K562 (cell line): Measurements from ENCODE around the gene MARVELD1. TPM values are rescaled to one million over a fixed set of nuclear protein-coding genes. Genes with fewer than 3 reads are reported as not detected.
A peak's percentile ranks its signal among the peaks of the same experiment; 100 is the strongest.

Source experiments
- ETS2 ChIP-seq: IDR thresholded peaks from 2 replicates; pipeline ENCODE4 v1.6.1; 2016; ENCODE audit warnings: borderline replicate concordance, missing genetic modification characterization, mild to moderate bottlenecking, moderate library complexity, missing compliant biosample characterization; ENCODE audit not compliant: poor library complexity, severe bottlenecking
- ETV6 ChIP-seq, 3 experiments: fragments of 150-350 bp in 1 of 3; sonication (generic) in 1 of 3; formaldehyde crosslinking in 1 of 3; IDR thresholded peaks; 2 replicates each; pipeline versions ENCODE4 v1.6.1 to v1.8.0; 2014 to 2022; ENCODE audit warnings: borderline replicate concordance in 2 of 3, low read depth in 2 of 3, antibody characterized with exemption in 1 of 3, low read length in 1 of 3, mild to moderate bottlenecking in 1 of 3, missing genetic modification reagents in 1 of 3
- FOXP1 ChIP-seq: sonication (generic); formaldehyde crosslinking; IDR thresholded peaks from 2 replicates; pipeline ENCODE4 v1.8.0; 2022; ENCODE audit warnings: mild to moderate bottlenecking, missing genetic modification reagents
- KLF10 ChIP-seq: fragments of 250-450 bp; sonication (Bioruptor Pico); IDR thresholded peaks from 2 replicates; pipeline ENCODE4 v1.6.1; 2021; ENCODE audit warnings: matching md5 sums
- RBM22 ChIP-seq: fragments of 200-400 bp; formaldehyde crosslinking; IDR thresholded peaks from 2 replicates; pipeline ENCODE4 v1.6.1; 2018; ENCODE audit warnings: low read length, low read depth; ENCODE audit not compliant: poor library complexity, severe bottlenecking
- RHOXF2B ChIP-seq: fragments of 250-450 bp; sonication (Bioruptor Pico); conservative IDR thresholded peaks from 2 replicates; pipeline ENCODE4 v1.5.1; 2021
- SMARCA4 ChIP-seq: fragments of 450-650 bp; IDR thresholded peaks from 2 replicates; pipeline ENCODE4 v1.6.1; 2016
- TOE1 ChIP-seq, 2 experiments: fragments of 450-650 bp in 1 of 2; sonication (generic) in 1 of 2; formaldehyde crosslinking in 1 of 2; IDR thresholded peaks; 2 replicates each; pipeline versions ENCODE4 v1.7.1 to v1.8.0; 2016 to 2022; ENCODE audit warnings: borderline replicate concordance in 2 of 2, mild to moderate bottlenecking in 2 of 2, antibody characterized with exemption in 1 of 2, inconsistent platforms in 1 of 2, low read depth in 1 of 2, missing genetic modification reagents in 1 of 2, moderate library complexity in 1 of 2
- ZNF324 ChIP-seq: fragments of 250-450 bp; sonication (Bioruptor Pico); IDR thresholded peaks from 2 replicates; pipeline ENCODE4 v1.4.0; 2020; ENCODE audit warnings: mild to moderate bottlenecking
- ZNF75A ChIP-seq: fragments of 450-650 bp; formaldehyde crosslinking; IDR thresholded peaks from 2 replicates; pipeline ENCODE4 v1.4.0; 2020; ENCODE audit warnings: mild to moderate bottlenecking
- ZZZ3 ChIP-seq: fragments of 450-650 bp; IDR thresholded peaks from 2 replicates; pipeline ENCODE4 v1.6.1; 2016; ENCODE audit warnings: antibody characterized with exemption, mild to moderate bottlenecking, moderate library complexity
- polyA plus RNA-seq, 8 experiments: library from polyadenylated mRNA; depleted of rRNA in 4 of 8; stranded (reverse) in 5 of 8; unstranded in 3 of 8; fragments of >200 nt; fragmentation: Nextera tagmentation in 2 of 8; fragmentation: Illumina TruSeq in 1 of 8; extraction: Ambion mirVana in 2 of 8; extraction: Trizol in 1 of 8; gene quantifications; 2 replicates each; pipeline versions ENCODE4 v1.2.1 to v1.2.3, GENCODE V29; 2011 to 2014; ENCODE audit warnings: inconsistent platforms in 1 of 8, missing spikeins in 1 of 8
- total RNA-seq, 7 experiments: library from RNA; depleted of rRNA in 6 of 7; stranded (reverse); fragments of >200 nt in 6 of 7; fragmentation: Illumina TruSeq in 2 of 7; extraction: Trizol in 2 of 7; gene quantifications; 2 replicates each; pipeline versions ENCODE4 v1.2.1 to v1.2.3, GENCODE V29; 2011 to 2021; ENCODE audit warnings: low replicate concordance in 1 of 7
- TF ChIP-seq, protein P1 (sequence below), 2 experiments: fragments of 450-650 bp in 1 of 2; sonication (generic) in 1 of 2; formaldehyde crosslinking in 1 of 2; IDR thresholded peaks in 1 of 2; conservative IDR thresholded peaks in 1 of 2; 2 replicates each; pipeline versions ENCODE4 v1.6.1 to v1.8.1; 2016 to 2023; ENCODE audit warnings: mild to moderate bottlenecking in 2 of 2, moderate library complexity in 2 of 2, inconsistent platforms in 1 of 2, missing genetic modification reagents in 1 of 2
- TF ChIP-seq, protein P2 (sequence below): fragments of 200-800 bp; sonication (Bioruptor generic); IDR thresholded peaks from 2 replicates; pipeline ENCODE4 v1.6.1; 2016; ENCODE audit warnings: missing genetic modification characterization, missing compliant biosample characterization
- TF ChIP-seq, protein P3 (sequence below): sonication (generic); formaldehyde crosslinking; IDR thresholded peaks from 2 replicates; pipeline ENCODE4 v1.8.0; 2022; ENCODE audit warnings: missing genetic modification reagents, mild to moderate bottlenecking, borderline replicate concordance
- TF ChIP-seq, protein P4 (sequence below): fragments of 450-650 bp; IDR thresholded peaks from 2 replicates; pipeline ENCODE4 v1.6.1; 2016; ENCODE audit warnings: antibody characterized with exemption

The MARVELD1 gene
- total and polyA plus RNA-seq, 9 of the 15 experiments (the other 6 are each of a cell fraction or from before 2014, with no cell fraction given), result 2.7 to 12.5 (median 5.3) TPM

DNA sequence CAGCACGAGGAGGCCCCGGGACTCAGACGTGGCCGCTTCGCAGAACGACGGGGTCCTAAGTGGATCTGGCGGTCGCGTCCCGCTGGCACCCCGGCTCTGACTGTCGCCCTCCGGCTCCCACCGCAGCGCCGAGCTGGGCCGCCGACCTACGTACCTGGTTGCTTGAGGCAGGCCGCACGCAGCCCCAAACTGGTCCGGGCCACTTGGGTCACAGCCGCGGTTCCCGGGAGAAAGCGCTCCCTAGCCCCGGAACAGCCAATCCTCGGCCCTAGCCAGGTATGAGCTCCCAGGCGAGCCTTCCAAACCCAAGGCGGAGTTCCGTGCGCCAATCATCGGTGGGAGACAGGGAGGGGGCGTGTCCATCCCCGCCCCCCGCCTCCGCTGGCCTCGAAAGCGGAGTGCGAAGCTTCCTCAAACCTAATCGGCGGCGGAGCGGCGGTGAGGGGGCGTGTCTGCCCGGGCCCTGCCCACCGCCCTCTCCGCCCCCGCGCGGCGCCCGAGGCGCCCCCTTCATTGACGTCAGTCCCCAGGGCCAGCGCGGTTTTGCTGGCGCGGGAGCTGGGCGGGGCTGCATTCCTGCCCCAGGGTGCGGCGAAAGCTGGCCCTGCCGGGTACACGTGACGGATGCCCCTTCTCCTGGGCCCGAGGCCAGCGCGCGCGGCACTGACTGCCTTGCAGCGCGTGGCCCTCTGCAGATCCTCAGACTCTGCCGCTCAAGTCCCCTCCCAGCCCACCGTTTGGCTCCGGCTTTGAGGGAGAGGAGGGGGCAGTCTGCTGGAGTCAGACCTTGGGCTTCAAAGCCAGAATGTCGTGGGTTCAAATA lies 26.4 kb upstream of the MARVELD1 start, which contains the start of gene AVPI1 (continued):
- TF ChIP-seq, protein P1, sequence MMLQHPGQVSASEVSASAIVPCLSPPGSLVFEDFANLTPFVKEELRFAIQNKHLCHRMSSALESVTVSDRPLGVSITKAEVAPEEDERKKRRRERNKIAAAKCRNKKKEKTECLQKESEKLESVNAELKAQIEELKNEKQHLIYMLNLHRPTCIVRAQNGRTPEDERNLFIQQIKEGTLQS (IDR thresholded peaks at IDR 0.05), result no peak
- TF ChIP-seq, protein P1 (CRISPR knock-in tag; conservative IDR thresholded peaks at IDR 0.05), result no peak
- TF ChIP-seq RHOXF2B (CRISPR knock-in tag), result no peak
- TF ChIP-seq, protein P2, sequence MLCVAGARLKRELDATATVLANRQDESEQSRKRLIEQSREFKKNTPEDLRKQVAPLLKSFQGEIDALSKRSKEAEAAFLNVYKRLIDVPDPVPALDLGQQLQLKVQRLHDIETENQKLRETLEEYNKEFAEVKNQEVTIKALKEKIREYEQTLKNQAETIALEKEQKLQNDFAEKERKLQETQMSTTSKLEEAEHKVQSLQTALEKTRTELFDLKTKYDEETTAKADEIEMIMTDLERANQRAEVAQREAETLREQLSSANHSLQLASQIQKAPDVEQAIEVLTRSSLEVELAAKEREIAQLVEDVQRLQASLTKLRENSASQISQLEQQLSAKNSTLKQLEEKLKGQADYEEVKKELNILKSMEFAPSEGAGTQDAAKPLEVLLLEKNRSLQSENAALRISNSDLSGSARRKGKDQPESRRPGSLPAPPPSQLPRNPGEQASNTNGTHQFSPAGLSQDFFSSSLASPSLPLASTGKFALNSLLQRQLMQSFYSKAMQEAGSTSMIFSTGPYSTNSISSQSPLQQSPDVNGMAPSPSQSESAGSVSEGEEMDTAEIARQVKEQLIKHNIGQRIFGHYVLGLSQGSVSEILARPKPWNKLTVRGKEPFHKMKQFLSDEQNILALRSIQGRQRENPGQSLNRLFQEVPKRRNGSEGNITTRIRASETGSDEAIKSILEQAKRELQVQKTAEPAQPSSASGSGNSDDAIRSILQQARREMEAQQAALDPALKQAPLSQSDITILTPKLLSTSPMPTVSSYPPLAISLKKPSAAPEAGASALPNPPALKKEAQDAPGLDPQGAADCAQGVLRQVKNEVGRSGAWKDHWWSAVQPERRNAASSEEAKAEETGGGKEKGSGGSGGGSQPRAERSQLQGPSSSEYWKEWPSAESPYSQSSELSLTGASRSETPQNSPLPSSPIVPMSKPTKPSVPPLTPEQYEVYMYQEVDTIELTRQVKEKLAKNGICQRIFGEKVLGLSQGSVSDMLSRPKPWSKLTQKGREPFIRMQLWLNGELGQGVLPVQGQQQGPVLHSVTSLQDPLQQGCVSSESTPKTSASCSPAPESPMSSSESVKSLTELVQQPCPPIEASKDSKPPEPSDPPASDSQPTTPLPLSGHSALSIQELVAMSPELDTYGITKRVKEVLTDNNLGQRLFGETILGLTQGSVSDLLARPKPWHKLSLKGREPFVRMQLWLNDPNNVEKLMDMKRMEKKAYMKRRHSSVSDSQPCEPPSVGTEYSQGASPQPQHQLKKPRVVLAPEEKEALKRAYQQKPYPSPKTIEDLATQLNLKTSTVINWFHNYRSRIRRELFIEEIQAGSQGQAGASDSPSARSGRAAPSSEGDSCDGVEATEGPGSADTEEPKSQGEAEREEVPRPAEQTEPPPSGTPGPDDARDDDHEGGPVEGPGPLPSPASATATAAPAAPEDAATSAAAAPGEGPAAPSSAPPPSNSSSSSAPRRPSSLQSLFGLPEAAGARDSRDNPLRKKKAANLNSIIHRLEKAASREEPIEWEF (CRISPR knock-in tag), result no peak
- TF ChIP-seq ZNF75A (CRISPR knock-in tag), result no peak
- TF ChIP-seq ZNF324 (CRISPR knock-in tag), result no peak
- TF ChIP-seq, protein P3, sequence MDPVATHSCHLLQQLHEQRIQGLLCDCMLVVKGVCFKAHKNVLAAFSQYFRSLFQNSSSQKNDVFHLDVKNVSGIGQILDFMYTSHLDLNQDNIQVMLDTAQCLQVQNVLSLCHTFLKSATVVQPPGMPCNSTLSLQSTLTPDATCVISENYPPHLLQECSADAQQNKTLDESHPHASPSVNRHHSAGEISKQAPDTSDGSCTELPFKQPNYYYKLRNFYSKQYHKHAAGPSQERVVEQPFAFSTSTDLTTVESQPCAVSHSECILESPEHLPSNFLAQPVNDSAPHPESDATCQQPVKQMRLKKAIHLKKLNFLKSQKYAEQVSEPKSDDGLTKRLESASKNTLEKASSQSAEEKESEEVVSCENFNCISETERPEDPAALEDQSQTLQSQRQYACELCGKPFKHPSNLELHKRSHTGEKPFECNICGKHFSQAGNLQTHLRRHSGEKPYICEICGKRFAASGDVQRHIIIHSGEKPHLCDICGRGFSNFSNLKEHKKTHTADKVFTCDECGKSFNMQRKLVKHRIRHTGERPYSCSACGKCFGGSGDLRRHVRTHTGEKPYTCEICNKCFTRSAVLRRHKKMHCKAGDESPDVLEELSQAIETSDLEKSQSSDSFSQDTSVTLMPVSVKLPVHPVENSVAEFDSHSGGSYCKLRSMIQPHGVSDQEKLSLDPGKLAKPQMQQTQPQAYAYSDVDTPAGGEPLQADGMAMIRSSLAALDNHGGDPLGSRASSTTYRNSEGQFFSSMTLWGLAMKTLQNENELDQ (CRISPR knock-in tag), result no peak
- TF ChIP-seq FOXP1, result no peak; the same call in 1 of the 2 replicates
- TF ChIP-seq, protein P4, sequence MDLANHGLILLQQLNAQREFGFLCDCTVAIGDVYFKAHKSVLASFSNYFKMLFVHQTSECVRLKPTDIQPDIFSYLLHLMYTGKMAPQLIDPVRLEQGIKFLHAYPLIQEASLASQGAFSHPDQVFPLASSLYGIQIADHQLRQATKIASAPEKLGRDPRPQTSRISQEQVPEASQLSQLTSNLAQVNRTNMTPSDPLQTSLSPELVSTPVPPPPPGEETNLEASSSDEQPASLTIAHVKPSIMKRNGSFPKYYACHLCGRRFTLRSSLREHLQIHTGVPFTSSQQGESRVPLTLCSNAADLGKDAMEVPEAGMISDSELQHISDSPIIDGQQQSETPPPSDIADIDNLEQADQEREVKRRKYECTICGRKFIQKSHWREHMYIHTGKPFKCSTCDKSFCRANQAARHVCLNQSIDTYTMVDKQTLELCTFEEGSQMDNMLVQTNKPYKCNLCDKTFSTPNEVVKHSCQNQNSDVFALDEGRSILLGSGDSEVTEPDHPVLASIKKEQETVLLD, result no peak
- TF ChIP-seq ETS2, result no peak
- TF ChIP-seq TOE1 (IDR thresholded peaks at IDR 0.05; ENCODE audit: borderline replicate concordance), result peak; percentile 28; the same call in 1 of the 2 replicates
- TF ChIP-seq TOE1 (CRISPR knock-in tag; IDR thresholded peaks at IDR 0.05; ENCODE audit: borderline replicate concordance, low read depth), result no peak
- no peak for TF ChIP-seq SMARCA4
- no peak for TF ChIP-seq ETV6 (IDR thresholded peaks at IDR 0.05; ENCODE audit: borderline replicate concordance in 1 of 2, low read depth in 2 of 2, low read length in 1 of 2)
- no peak for TF ChIP-seq ETV6 (CRISPR knock-in tag; IDR thresholded peaks at IDR 0.05; ENCODE audit: borderline replicate concordance)
- TF ChIP-seq RBM22, result no peak
- TF ChIP-seq ZZZ3, result no peak
- no peak for TF ChIP-seq KLF10 (CRISPR knock-in tag)
